HG03045 (cell line): ENCODE data around the gene TBC1D5.
A peak's percentile ranks its signal among the peaks of the same experiment; 100 is the strongest.

Source experiments
- ATAC-seq: cut with Tn5 transposase; IDR thresholded peaks from one replicate; pipeline ENCODE4 v1.9.1; 2021; ENCODE audit warnings: mild to moderate bottlenecking, moderate library complexity; ENCODE audit not compliant: unreplicated experiment

The TBC1D5 gene

DNA sequence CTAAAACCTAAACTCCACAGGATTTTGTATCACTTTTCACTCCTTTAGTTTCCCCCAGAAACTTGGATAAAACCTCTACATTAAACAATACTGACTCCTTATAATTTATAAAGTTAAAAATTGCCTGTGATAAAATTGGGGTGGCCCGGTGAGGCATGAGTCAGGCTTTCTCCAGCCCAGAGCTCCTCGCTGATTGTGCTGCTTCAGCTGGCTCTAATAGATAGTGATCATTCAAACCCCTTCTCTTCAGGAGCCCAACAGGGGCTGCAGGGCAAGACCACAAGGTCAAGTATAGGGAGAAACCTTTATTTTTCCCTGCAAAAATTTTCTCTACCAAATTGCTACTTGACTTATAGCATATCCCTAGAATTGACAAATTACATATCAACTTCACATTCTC, 549.4 kb downstream of the TBC1D5 start:
- no peak for ATAC-seq

DNA sequence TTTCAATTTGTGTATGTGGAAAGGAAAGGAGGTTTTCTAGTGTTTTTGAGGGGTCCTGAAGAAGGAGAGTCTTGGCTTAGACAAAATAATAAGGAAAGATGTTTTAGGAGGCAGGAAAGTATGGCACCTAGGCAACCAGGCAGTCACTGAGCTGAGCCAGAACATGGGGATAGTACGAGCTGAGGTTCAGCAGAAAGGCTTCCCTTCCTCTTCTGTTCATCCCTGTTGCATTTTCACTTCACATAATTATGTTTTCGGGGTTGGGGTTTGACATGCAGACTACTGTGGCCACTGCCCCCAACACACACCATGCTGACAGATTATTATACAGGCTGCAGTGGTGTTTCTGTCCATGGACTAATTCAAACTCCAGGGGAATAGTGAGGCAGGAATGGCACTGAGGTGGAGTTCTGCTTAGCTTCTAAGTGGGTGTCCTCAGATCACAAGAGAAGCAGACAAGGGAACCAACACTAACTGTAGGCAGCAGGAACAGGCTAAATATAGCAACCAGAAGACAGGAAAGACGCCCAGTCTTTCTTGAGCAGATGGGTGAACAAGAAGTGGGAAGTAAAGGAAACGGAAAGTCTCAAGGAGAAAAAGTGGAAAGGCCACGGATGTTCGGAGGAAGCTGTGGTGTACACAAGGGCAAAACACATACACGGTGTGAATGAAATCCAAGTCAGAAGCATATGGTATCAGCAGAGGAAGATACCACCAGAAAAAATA, 551.9 kb downstream of the TBC1D5 start:
- ATAC-seq, result no peak

DNA sequence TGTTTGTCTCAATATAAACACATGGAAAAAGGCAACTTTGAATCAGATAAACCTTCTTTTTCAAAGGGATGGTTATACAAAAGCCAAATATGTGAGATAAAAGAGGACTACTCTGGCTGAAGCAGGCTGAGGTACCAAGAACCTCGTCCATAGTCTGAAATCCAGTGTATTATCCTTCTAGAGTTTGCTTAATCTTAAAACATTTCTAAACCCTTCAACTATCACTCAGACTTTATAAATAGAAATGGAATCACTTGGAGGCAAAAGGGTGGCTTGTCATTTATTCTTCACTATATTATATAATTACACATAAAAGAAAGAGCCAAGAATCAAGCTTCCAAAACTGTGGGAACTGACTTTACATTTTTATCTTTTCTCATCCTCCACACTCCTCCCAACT, 554.1 kb downstream of the TBC1D5 start:
- ATAC-seq, result no peak

DNA sequence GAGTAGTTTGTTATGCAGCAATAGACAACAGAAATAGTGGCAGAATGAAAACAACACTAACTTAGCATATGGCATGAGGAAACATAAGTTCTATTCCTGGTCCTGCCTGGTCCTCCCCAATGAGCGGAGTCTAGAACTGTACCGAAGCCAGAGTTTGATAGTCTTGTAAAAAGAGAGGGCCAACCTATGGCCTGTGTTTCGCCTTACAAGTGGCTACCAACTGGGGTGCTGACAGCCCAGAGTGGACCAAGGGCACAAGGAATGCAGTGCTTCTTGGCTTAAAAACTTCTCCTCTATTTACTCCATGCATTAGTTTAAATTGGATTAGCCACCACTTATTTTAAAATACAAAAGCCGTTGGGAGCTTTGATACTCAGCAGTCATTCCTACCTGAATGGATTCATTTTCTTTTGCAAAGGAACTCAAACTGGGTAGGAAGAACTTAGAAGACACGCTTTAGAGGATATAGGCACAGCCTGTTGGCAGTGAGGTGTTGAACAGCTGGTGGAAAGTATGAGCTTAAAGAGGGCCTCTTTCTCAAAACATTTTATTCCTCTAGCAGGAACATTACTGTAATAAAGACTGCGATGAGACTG, 554.7 kb downstream of the TBC1D5 start:
- ATAC-seq, result no peak

- ATAC-seq, result no peak
Measured at GRCh38 chr3:17183951-17184550, 558.4 kb downstream of the TBC1D5 start.

DNA sequence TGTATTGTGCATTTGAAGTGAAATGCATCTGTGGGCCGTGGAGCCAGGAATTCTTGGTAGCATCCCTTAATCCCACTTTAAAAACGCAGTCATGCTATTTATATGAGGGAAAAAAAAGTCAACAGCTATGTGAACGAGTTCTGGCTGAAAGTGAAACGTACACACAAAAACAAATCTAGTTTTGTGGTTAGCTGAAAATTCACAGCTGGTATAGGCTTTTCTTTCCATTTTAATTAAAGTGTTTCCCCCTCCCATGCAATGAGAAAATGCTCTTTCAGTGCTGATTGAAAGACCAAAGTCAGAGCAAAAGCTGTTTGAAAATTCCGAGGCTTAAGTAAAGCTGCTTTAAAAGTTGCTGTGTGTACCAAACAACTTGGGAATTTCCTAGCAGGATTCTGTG, 560.3 kb downstream of the TBC1D5 start:
- ATAC-seq, result peak; percentile 75

DNA sequence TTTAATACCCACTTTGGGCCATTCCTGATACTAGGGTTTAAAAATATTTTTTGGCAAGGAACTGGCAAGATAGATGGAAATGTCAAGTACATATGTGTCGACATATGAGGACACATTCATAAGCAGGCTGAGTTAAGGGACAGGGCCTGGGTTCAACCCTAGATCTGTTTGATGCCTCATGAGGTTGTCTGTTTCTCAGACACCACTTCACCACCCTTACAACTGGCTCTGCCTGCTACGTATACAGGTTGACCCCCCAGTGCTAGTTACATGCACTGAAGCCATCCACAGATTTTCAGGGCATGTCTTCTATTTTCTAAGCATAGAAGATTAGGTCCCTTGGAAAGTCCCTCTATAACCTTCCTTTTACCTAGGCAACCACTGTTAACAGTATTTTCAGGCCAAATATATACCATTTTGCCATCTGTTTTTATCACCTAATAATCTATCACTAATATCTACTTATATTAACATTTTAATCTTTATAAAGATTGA, 561.0 kb downstream of the TBC1D5 start:
- ATAC-seq, result no peak

GRCh38 chr3:17179381-17180205, 562.8 kb downstream of the TBC1D5 start:
- peak; percentile 70 for ATAC-seq

DNA sequence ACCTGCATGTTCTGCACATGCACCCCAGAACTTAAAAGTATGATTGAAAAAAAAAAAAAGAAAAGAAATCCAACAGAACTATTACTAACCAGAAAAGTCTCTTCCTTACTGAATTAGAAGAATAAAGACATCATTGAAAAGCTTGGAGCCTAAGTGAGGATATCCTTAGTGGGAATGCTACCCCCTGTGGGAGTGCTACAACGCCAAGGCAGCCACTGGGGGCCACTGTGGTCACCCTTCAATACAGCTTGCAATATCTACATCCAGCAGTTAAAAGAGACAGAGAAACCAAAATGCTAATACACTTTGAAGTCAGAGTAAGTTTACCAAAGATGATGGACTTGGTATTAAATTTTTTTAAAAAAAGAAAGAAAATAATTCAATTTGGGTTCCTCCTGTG, 565.7 kb downstream of the TBC1D5 start:
- ATAC-seq, result no peak

- ATAC-seq, result no peak
Measured at GRCh38 chr3:17175187-17175807, 567.1 kb downstream of the TBC1D5 start.

DNA sequence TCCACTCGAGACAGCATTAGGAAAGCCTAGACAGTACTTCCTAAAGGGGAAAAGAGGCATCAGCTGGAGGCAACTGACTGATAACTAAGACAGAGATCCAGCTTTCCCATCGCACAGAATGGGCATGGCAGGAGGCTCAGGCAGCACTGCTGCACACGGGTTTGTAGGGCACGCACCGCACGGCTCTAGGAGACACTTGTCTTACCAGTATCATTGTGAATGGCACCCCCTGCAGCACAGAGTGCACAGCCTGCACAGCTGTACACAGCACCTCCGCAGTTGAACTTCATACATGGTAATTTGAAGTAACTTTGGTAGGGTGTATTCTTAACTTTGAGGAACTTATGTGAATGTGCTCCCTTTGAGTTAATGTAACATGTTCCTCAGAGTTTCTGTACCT, 576.1 kb downstream of the TBC1D5 start:
- no peak for ATAC-seq

DNA sequence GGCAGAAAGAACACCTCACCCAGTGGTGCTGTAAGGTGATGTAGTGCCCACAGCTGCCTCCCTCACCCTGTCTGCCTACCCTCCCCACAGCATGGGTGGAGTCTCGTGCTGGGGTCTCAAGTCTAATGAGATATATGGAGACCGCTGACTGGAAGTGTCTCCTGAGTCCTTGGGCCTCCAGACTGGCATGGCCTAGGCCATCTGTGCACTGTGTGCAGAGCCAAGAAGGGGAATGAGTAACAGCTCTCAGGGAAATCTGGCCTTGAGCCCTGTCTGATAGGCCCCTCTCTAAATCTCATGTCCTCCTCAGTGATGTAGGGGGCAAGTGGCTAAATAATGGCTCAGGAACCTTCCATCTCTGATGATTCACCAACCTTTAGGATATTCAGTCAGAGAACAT, 580.3 kb downstream of the TBC1D5 start:
- ATAC-seq, result no peak

GRCh38 chr3:17160597-17160996, 581.8 kb downstream of the TBC1D5 start:
- no peak for ATAC-seq

GRCh38 chr3:17158941-17159682, 583.3 kb downstream of the TBC1D5 start:
- no peak for ATAC-seq

DNA sequence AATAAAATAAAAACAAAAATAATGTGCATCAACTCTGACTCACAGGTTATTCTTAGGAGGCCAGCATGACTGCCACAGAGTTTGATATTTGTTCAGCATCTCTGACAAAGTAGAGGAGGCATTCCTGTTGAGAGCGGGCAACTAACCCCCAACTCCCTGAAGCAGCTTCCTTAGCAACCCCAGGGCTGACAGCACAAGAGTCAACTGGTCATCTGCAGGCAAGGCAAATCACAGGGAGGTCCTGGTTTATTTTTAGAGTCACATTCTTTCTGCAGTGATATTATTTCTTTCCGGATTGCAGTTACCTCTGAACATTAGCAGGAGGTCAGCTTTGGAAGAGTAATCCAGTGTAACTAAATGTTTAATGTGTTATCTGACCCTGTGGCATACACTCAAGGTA, 584.7 kb downstream of the TBC1D5 start:
- ATAC-seq, result no peak

- ATAC-seq, result no peak
Measured at GRCh38 chr3:17156864-17157263, 585.6 kb downstream of the TBC1D5 start.

GRCh38 chr3:17155951-17156350, 586.5 kb downstream of the TBC1D5 start:
- ATAC-seq, result no peak

GRCh38 chr3:17154941-17155340, 587.5 kb downstream of the TBC1D5 start:
- ATAC-seq, result no peak

- ATAC-seq, result no peak
Measured at GRCh38 chr3:17154221-17154620, 588.2 kb downstream of the TBC1D5 start.

DNA sequence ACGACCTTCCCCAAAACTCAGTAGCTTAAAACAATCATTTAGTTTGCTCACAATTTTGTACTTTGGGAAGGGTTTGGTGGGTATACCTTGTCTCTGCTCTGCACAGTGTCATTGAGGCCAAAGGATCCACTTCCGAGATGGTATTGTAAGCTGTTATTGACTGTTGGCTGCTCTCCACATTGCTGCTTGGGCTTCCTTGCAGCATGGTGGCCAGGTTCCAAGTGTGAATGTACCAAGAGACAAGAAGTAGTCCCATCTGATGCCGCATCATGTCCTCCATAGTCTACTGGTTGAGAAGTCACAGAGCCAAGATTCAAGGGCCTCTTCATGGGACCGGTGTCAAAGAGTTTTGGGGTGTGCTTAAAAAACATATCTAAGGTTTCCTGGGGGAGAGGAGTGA, 589.2 kb downstream of the TBC1D5 start:
- no peak for ATAC-seq
